Endothelial cell of umbilical vein (primary cell): ENCODE results near the gene ADH5. TPM values are rescaled to one million over a fixed set of nuclear protein-coding genes. Genes with fewer than 3 reads are reported as not detected.

ENCODE experiments used
- BruUV-seq: library from RNA; stranded (reverse); fragments of 400-500 nt; replicated peaks from 2 replicates; lab custom pipeline; 2021; lab: Mats Ljungman, UMichigan
- CTCF ChIA-PET: fragments of 300-600, 350-600 bp; sonication (Branson Sonifier 250); formaldehyde crosslinking; loops from one replicate; lab custom pipeline; 2021; ENCODE audit warnings: antibody characterized with exemption, inconsistent platforms; lab: Charles Lee
- POLR2A ChIA-PET: fragments of 300-600, 350-600 bp; sonication (Branson Sonifier 250); formaldehyde crosslinking; loops from one replicate; lab custom pipeline; 2021; ENCODE audit warnings: antibody characterized with exemption, inconsistent platforms; lab: Charles Lee
- DNase-seq: peaks from one replicate; pipeline ENCODE4 v3.0.0-alpha.2; 2011; ENCODE audit warnings: low read depth, low spot score
- FAIRE-seq: peaks from 2 replicates; lab custom pipeline; 2011; peaks lifted over from hg19 to GRCh38; lab: Jason Lieb, UNC
- H2AFZ ChIP-seq: 2 replicates; pipeline ENCODE4 v1.6.0; 2012; ENCODE audit warnings: low read depth, low read length, control low read depth, inconsistent platforms
- H3K27ac ChIP-seq: 2 replicates; pipeline ENCODE4 v1.5.1; 2011; ENCODE audit warnings: low read depth, mild to moderate bottlenecking, control low read depth, low read length, moderate library complexity; ENCODE audit not compliant: insufficient read depth
- H3K27me3 ChIP-seq, 2 experiments: 2 replicates each; pipeline versions ENCODE4 v1.6.0 to v1.6.1; 2011; ENCODE audit warnings: low read length in 2 of 2, mixed read lengths in 1 of 2; ENCODE audit not compliant: control insufficient read depth in 2 of 2, insufficient read depth in 2 of 2
- H3K36me3 ChIP-seq, 2 experiments: 2 replicates in 1 of 2; 3 replicates in 1 of 2; pipeline ENCODE4 v1.5.1; 2011; ENCODE audit warnings: low read length in 2 of 2, mild to moderate bottlenecking in 1 of 2, moderate library complexity in 1 of 2; ENCODE audit not compliant: control insufficient read depth in 2 of 2, insufficient read depth in 2 of 2; ENCODE audit errors: extremely low read depth in 1 of 2
- H3K4me1 ChIP-seq: 3 replicates; pipeline ENCODE4 v1.5.1; 2011; ENCODE audit warnings: mild to moderate bottlenecking, low read length; ENCODE audit not compliant: control insufficient read depth, insufficient read depth; ENCODE audit errors: extremely low read depth
- H3K4me2 ChIP-seq: 2 replicates; pipeline ENCODE4 v1.6.1; 2011; ENCODE audit warnings: low read length, control low read depth, mixed read lengths; ENCODE audit not compliant: insufficient read depth
- H3K4me3 ChIP-seq, 3 experiments: fragments of 200-600 bp in 1 of 3; sonication (generic), shearing (Covaris generic) in 1 of 3; replicated peaks in 1 of 3; 2 replicates each; pipeline ENCODE4 v1.5.1; 2011 to 2016; ENCODE audit warnings: control low read depth in 3 of 3, low read length in 3 of 3, mild to moderate bottlenecking in 2 of 3, inconsistent platforms in 1 of 3, low read depth in 1 of 3, moderate library complexity in 1 of 3; ENCODE audit not compliant: insufficient read depth in 1 of 3
- H3K79me2 ChIP-seq: 2 replicates; pipeline ENCODE4 v1.6.0; 2012; ENCODE audit warnings: low read length, inconsistent platforms; ENCODE audit not compliant: control insufficient read depth, insufficient read depth
- H3K9ac ChIP-seq: replicated peaks from 2 replicates; pipeline ENCODE3; 2011; ENCODE audit warnings: low read length, control low read depth; ENCODE audit not compliant: insufficient read depth; ENCODE audit errors: extremely low read depth
- H3K9me1 ChIP-seq: replicated peaks from 3 replicates; pipeline ENCODE4 v1.6.0; 2011; ENCODE audit warnings: mild to moderate bottlenecking, low read length; ENCODE audit not compliant: control insufficient read depth, insufficient read depth; ENCODE audit errors: extremely low read depth
- H3K9me3 ChIP-seq: replicated peaks from 2 replicates; pipeline ENCODE4 v1.5.1; 2012; ENCODE audit warnings: low read length, inconsistent platforms; ENCODE audit not compliant: control insufficient read depth, insufficient read depth
- H4K20me1 ChIP-seq: replicated peaks from 2 replicates; pipeline ENCODE3; 2011; ENCODE audit warnings: mild to moderate bottlenecking, low read length; ENCODE audit not compliant: control insufficient read depth, insufficient read depth; ENCODE audit errors: extremely low read depth
- CTCF ChIP-seq, 2 donors: IDR thresholded peaks; 1 replicate in 1 of 2; 2 replicates in 1 of 2; pipeline ENCODE4 v1.5.1; 2011; ENCODE audit warnings: low read length in 2 of 2, mild to moderate bottlenecking in 2 of 2, moderate library complexity in 2 of 2, control low read depth in 1 of 2, inconsistent platforms in 1 of 2, low read depth in 1 of 2; ENCODE audit not compliant: insufficient read depth in 1 of 2; ENCODE audit errors: extremely low read depth in 1 of 2
- EZH2 ChIP-seq: IDR thresholded peaks from 2 replicates; pipeline ENCODE4 v1.6.1; 2012; ENCODE audit warnings: borderline replicate concordance, low read depth, mild to moderate bottlenecking, moderate library complexity, low read length, inconsistent platforms; ENCODE audit not compliant: severe bottlenecking
- FOS ChIP-seq: IDR thresholded peaks from 2 replicates; pipeline ENCODE4 v1.6.1; 2011; ENCODE audit warnings: mild to moderate bottlenecking, low read length, moderate library complexity, borderline replicate concordance; ENCODE audit not compliant: insufficient read depth
- GATA2 ChIP-seq: IDR thresholded peaks from 2 replicates; pipeline ENCODE4 v1.7.0; 2011; ENCODE audit warnings: low read depth, mild to moderate bottlenecking, moderate library complexity, mixed read lengths, low read length; ENCODE audit not compliant: insufficient read length, insufficient read depth
- JUN ChIP-seq: IDR thresholded peaks from 2 replicates; pipeline ENCODE4 v1.6.1; 2011; ENCODE audit warnings: borderline replicate concordance, low read depth; ENCODE audit not compliant: insufficient read length, insufficient read depth
- MYC ChIP-seq: IDR thresholded peaks from one replicate; pipeline ENCODE4 v1.6.1; 2011; ENCODE audit warnings: mild to moderate bottlenecking, low read depth, low read length
- POLR2A ChIP-seq: IDR thresholded peaks from 2 replicates; pipeline ENCODE4 v1.6.1; 2012; ENCODE audit warnings: low read depth, mild to moderate bottlenecking, control low read depth, low read length
- POLR2AphosphoS5 ChIP-seq: IDR thresholded peaks from 2 replicates; pipeline ENCODE4 v1.6.1; 2012; ENCODE audit warnings: low read depth, mild to moderate bottlenecking, control low read depth, low read length, moderate library complexity; ENCODE audit not compliant: insufficient read depth
- dilution Hi-C: fragments of 300-500 bp; cut with MboI; formaldehyde crosslinking; loops from one replicate; pipeline ENCODE4 v1.15.0; 2019; ENCODE audit warnings: low sequenced_read_pairs; ENCODE audit not compliant: extremely low pct_ligation_motif_present
- intact Hi-C: fragments of 100-400 bp; cut with micrococcal nuclease; formaldehyde crosslinking; loops from one replicate; pipeline ENCODE4 v1.10.0; 2022
- polyA plus RNA-seq, 4 experiments: library from polyadenylated mRNA; depleted of rRNA in 3 of 4; stranded (reverse) in 3 of 4; unstranded in 1 of 4; fragments of >200 nt; gene quantifications; 2 replicates each; pipeline versions ENCODE4 v1.2.1 to v1.2.3, GENCODE V29; 2011 to 2012; ENCODE audit warnings: missing spikeins in 1 of 4
- total RNA-seq: library from RNA; stranded (reverse); gene quantifications from 2 replicates; pipeline ENCODE4 v1.2.3, GENCODE V29; 2021
- TF ChIP-seq, protein P1 (sequence below): IDR thresholded peaks from 2 replicates; pipeline ENCODE4 v1.6.1; 2011; ENCODE audit not compliant: insufficient read depth, insufficient read length

ADH5 gene
- total and polyA plus RNA-seq, 2 donors (not counting 3 experiments of a cell fraction or from before 2014, with no cell fraction given), result 89.2 to 101 TPM

DNA sequence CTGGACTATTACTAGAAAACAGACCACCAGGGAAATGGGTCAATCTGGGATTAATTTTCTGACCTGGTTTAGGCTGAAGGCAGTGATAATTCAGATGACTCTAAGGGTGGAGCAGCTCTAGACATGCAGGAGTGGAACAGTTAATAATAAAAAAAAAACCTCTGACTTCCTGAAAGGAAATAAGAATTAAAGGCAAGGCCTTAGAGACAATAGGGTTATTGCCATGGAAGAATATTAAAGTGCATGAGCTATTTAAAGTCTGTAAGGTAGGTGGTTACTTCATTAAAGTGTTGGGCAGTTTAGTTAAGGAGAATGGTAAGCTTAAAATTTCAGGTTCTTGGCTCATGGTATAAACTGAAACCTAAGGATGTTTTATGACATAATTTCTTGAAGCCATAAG lies 14.6 kb upstream of the ADH5 start:
- Histone ChIP-seq H3K36me3 (no peaks in the 10 kb centered on the region), H3K4me3 (no peak overlapping the region), H3K9ac (no peak overlapping the region), H4K20me1 (no peaks in the 10 kb centered on the region), H2AFZ (no peak overlapping the region), H3K4me2 (no peak overlapping the region), H3K9me1 (no peaks in the 10 kb centered on the region), H3K27ac (no peak overlapping the region), H3K27me3 (no peaks in the 10 kb centered on the region), H3K79me2 (no peaks in the 10 kb centered on the region), H3K4me1 (peaks cover 4% of the 10 kb centered on the region), H3K9me3 (no peaks in the 10 kb centered on the region)
- FAIRE-seq (peak; percentile 67), DNase-seq (peak; percentile 4)
- CTCF ChIA-PET, result no interaction called here
- POLR2A ChIA-PET, result no interaction called here
- dilution Hi-C loops (no loop called here), intact Hi-C loops (no loop called here)
- BruUV-seq, result no TSS peak
- TF ChIP-seq JUN, result no peak
- no peak for TF ChIP-seq MYC
- TF ChIP-seq, protein P1, sequence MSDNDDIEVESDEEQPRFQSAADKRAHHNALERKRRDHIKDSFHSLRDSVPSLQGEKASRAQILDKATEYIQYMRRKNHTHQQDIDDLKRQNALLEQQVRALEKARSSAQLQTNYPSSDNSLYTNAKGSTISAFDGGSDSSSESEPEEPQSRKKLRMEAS, result no peak
- TF ChIP-seq POLR2A, result no peak
- no peak for TF ChIP-seq FOS
- TF ChIP-seq EZH2, result no peak
- TF ChIP-seq POLR2AphosphoS5, result no peak
- TF ChIP-seq GATA2, result no peak
- TF ChIP-seq CTCF (IDR thresholded peaks at IDR 0.05; ENCODE audit: extremely low read depth in 1 of 2, insufficient read depth in 1 of 2, low read depth in 1 of 2, low read length in 2 of 2), result no peak
